Neutrophil (primary cell): ENCODE results near the gene SELENOW.

ENCODE experiments used
- H3K27ac ChIP-seq: fragments of 200-600 bp; sonication (generic); 2 replicates; pipeline ENCODE4 v1.5.1; 2016; ENCODE audit warnings: mild to moderate bottlenecking, moderate library complexity
- H3K27me3 ChIP-seq: fragments of 200-600 bp; sonication (generic); 2 replicates; pipeline ENCODE4 v1.6.0; 2016; ENCODE audit warnings: mild to moderate bottlenecking
- H3K36me3 ChIP-seq: fragments of 200-600 bp; sonication (generic); 2 replicates; pipeline ENCODE4 v1.5.1; 2017
- H3K4me1 ChIP-seq, 2 experiments: fragments of 200-600 bp in 1 of 2; sonication (generic) in 1 of 2; 1 replicate in 1 of 2; 2 replicates in 1 of 2; pipeline versions ENCODE4 v1.5.1 to v1.6.1; 2013 to 2016; ENCODE audit warnings: low read depth in 1 of 2, low read length in 1 of 2, mild to moderate bottlenecking in 1 of 2, moderate library complexity in 1 of 2; ENCODE audit not compliant: control insufficient read depth in 1 of 2, insufficient read depth in 1 of 2
- H3K4me3 ChIP-seq, 2 experiments: fragments of 200-600 bp in 1 of 2; sonication (generic) in 1 of 2; 1 replicate in 1 of 2; 2 replicates in 1 of 2; pipeline ENCODE4 v1.5.1; 2013 to 2016; ENCODE audit warnings: low read depth in 1 of 2, low read length in 1 of 2, mild to moderate bottlenecking in 1 of 2, moderate library complexity in 1 of 2
- H3K9me3 ChIP-seq: fragments of 200-600 bp; sonication (generic); 2 replicates; pipeline ENCODE4 v1.5.1; 2016
- TF ChIP-seq, protein P1 (sequence below): fragments of 200-600 bp; sonication (generic); IDR thresholded peaks from 2 replicates; pipeline ENCODE4 v1.5.1; 2016; ENCODE audit warnings: antibody characterized with exemption

Gene SELENOW

DNA sequence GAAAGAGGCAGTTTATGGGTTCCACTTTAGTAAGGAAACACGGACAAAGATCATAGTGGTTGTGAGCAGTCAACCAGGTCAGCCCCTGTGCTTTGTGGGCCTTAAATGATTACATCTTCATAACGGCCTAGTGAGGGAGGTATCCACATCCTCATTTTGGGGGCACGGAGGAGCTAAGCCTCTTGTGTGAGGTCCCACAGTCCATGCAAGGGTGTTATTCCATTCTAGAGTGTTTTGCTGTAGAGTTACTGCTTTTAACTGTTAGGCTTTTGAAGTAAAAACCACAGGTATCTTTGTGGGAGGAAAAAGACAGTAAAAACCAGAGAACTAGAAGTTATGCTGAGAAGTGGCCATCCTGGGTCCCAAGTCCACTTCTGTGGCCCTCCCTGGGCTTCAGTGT lies 29.2 kb upstream of the SELENOW start:
- H3K4me3 ChIP-seq = no peak overlapping the region
- H3K27me3 ChIP-seq = no peaks in the 10 kb centered on the region
- TF ChIP-seq, protein P1, sequence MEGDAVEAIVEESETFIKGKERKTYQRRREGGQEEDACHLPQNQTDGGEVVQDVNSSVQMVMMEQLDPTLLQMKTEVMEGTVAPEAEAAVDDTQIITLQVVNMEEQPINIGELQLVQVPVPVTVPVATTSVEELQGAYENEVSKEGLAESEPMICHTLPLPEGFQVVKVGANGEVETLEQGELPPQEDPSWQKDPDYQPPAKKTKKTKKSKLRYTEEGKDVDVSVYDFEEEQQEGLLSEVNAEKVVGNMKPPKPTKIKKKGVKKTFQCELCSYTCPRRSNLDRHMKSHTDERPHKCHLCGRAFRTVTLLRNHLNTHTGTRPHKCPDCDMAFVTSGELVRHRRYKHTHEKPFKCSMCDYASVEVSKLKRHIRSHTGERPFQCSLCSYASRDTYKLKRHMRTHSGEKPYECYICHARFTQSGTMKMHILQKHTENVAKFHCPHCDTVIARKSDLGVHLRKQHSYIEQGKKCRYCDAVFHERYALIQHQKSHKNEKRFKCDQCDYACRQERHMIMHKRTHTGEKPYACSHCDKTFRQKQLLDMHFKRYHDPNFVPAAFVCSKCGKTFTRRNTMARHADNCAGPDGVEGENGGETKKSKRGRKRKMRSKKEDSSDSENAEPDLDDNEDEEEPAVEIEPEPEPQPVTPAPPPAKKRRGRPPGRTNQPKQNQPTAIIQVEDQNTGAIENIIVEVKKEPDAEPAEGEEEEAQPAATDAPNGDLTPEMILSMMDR = no peak
- H3K4me1 ChIP-seq = peaks cover 12 to 17% of the 10 kb centered on the region in 2 experiments
- H3K9me3 ChIP-seq = no peaks in the 10 kb centered on the region
- no peak overlapping the region for H3K27ac ChIP-seq
- peaks cover 58% of the 10 kb centered on the region for H3K36me3 ChIP-seq

DNA sequence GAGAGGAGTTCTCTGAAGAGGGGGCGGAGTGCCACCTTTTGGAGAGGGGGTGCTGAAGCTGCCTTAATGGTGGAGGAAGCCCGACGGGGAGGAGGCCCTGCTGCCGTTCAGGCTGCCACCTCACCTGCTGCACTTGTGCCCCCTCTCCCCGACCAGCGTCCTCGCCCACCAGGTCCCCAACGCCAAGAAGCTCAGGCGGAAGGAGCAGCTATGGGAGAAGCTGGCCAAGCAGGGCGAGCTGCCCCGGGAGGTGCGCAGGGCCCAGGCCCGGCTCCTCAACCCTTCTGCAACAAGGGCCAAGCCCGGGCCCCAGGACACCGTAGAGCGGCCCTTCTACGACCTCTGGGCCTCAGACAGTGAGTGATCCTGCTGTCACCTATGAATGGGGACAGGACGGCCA lies 27.8 kb upstream of the SELENOW start:
- Histone ChIP-seq H3K27ac (no peak overlapping the region), H3K36me3 (peaks cover 72% of the 10 kb centered on the region), H3K27me3 (no peaks in the 10 kb centered on the region), H3K9me3 (no peaks in the 10 kb centered on the region), H3K4me3 (no peak overlapping the region), H3K4me1 (peaks cover 4 to 6% of the 10 kb centered on the region in 2 experiments)
- TF ChIP-seq, protein P1 = no peak

DNA sequence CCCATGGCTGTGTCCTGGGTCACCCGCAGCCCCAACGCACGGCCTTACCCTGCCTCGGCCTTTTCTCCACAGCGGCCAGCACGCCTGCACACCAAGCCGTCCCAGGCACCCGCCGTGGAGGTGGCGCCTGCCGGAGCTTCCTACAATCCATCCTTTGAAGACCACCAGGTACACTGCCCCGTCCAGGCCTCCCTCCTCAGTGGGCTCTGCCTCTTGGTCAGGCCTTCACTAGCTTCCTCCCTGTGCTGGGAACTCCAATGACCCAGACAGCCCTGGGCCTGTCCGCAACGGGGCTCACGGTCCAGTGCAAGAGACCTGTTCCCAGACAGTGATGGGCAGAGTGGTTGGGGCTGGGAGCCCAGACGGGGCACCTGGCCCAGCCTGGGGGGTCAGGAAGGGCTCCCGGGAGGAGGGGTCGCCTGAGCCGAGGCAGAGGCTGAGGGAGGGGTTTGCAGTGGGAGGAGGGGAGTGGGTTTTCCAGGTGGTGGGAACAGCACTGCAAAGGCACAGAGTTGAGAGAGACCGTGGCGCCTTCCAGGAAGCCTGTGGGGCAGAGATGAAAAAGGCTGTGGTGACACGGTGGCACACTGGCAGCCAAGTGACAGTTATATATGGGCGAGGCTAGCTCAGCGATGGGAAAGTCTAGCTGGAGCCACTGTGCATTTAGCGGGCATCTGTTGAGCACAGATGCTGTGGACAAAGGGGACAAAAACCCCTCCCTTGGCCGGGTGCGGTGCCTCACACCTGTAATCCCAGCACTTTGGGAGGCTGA lies 25.9 kb upstream of the SELENOW start:
- TF ChIP-seq, protein P1 = no peak
- H3K36me3 ChIP-seq = peaks cover 91% of the 10 kb centered on the region
- no peak overlapping the region for H3K27ac ChIP-seq
- no peaks in the 10 kb centered on the region for H3K9me3 ChIP-seq
- no peaks in the 10 kb centered on the region for H3K4me1 ChIP-seq
- no peaks in the 10 kb centered on the region for H3K27me3 ChIP-seq
- no peak overlapping the region for H3K4me3 ChIP-seq

DNA sequence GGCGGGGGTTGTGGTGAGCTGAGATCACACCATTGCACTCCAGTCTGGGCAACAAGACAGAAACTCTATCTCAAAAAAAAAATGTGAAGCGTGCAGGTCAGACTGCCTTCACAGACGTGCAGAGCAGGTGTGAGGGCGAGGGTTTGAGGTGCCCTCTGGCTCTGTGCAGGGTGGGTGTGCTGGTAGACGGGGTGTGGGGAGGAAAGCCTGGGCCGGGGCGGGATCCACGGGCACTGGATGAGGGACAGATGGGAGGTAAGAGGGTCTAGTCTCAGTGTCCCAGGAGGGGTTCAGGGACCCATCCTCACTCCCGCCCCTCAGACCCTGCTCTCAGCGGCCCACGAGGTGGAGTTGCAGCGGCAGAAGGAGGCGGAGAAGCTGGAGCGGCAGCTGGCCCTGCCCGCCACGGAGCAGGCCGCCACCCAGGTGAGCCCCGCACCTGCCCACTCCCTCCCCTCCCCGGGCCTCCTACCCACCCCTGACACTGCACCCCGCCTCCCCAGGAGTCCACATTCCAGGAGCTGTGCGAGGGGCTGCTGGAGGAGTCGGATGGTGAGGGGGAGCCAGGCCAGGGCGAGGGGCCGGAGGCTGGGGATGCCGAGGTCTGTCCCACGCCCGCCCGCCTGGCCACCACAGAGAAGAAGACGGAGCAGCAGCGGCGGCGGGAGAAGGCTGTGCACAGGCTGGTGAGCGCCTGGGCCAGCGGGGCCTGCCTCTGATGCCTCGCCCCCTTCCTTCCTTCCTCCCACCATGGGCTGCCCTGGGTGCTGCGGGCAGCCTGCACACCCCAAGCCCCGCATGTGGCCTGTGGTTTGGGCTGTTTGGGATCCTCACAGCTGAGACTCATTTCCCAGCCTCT lies 24.1 kb upstream of the SELENOW start:
- no peaks in the 10 kb centered on the region for H3K27me3 ChIP-seq
- no peaks in the 10 kb centered on the region for H3K9me3 ChIP-seq
- H3K36me3 ChIP-seq = peaks cover 93% of the 10 kb centered on the region
- no peaks in the 10 kb centered on the region for H3K4me1 ChIP-seq
- TF ChIP-seq, protein P1 = no peak
- no peak overlapping the region for H3K4me3 ChIP-seq
- H3K27ac ChIP-seq = no peak overlapping the region

DNA sequence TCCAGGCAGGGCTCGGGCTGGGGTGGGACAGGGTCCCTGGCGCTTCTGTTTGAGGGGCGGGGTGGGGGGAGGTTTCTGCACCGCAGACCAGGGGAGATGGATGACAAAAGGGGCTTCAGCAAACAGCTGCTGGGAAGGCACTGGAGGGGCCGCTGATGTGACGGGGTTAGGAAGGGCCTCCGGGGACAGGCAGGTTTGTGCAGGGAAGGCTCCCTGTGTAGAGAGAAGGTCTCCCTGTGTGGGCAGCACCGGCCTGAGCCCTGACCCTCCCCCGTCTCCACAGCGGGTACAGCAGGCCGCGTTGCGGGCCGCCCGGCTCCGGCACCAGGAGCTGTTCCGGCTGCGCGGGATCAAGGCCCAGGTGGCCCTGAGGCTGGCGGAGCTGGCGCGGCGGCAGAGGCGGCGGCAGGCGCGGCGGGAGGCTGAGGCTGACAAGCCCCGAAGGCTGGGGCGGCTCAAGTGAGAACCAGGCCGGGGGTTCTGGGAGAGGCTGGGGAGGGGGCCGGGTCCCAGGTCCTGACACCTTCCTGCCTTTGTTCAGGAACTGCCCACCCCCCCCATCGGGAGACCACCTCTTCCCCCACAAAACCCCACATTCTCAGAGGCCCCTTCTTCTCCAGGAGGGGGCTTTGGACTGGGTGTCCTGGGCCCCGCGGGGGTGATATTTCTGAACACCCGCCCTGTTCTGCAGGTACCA lies 23.3 kb upstream of the SELENOW start:
- no peaks in the 10 kb centered on the region for H3K9me3 ChIP-seq
- H3K4me1 ChIP-seq = no peaks in the 10 kb centered on the region
- no peak overlapping the region for H3K4me3 ChIP-seq
- TF ChIP-seq, protein P1 = no peak
- peaks cover 86% of the 10 kb centered on the region for H3K36me3 ChIP-seq
- H3K27ac ChIP-seq = no peak overlapping the region
- no peaks in the 10 kb centered on the region for H3K27me3 ChIP-seq
